NB4 (cell line): ENCODE results near the gene OR6J1.
"Not testable (repeated sequence)": the region's sequence is repeated elsewhere in the genome, so short reads cannot be mapped to it uniquely, and the experiment has no call there.

Experiments
- MAX ChIP-seq: IDR thresholded peaks from 2 replicates; pipeline ENCODE4 v1.6.1; 2011; ENCODE audit warnings: low read depth, low read length
- POLR2A ChIP-seq: IDR thresholded peaks from 2 replicates; pipeline ENCODE4 v1.6.1; 2011; ENCODE audit warnings: mild to moderate bottlenecking; ENCODE audit not compliant: insufficient read length; ENCODE audit errors: extremely low read depth
- TF ChIP-seq, protein P1 (sequence below): IDR thresholded peaks from one replicate; pipeline ENCODE4 v1.5.1; 2012; ENCODE audit warnings: low read depth, low read length

- TF ChIP-seq POLR2A, MAX: not testable (repeated sequence)
- TF ChIP-seq, protein P1, sequence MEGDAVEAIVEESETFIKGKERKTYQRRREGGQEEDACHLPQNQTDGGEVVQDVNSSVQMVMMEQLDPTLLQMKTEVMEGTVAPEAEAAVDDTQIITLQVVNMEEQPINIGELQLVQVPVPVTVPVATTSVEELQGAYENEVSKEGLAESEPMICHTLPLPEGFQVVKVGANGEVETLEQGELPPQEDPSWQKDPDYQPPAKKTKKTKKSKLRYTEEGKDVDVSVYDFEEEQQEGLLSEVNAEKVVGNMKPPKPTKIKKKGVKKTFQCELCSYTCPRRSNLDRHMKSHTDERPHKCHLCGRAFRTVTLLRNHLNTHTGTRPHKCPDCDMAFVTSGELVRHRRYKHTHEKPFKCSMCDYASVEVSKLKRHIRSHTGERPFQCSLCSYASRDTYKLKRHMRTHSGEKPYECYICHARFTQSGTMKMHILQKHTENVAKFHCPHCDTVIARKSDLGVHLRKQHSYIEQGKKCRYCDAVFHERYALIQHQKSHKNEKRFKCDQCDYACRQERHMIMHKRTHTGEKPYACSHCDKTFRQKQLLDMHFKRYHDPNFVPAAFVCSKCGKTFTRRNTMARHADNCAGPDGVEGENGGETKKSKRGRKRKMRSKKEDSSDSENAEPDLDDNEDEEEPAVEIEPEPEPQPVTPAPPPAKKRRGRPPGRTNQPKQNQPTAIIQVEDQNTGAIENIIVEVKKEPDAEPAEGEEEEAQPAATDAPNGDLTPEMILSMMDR = not testable (repeated sequence)
Measured at GRCh38 chr14:22687969-22688368, 43.8 kb upstream of the OR6J1 start.
